Activated gamma-delta T cell treated with Interleukin-2 at 50 U/mL for 16 hours (primary cell): Measurements from ENCODE around the gene MEDAG.

Experiments used
- DNase-seq: peaks from one replicate; pipeline ENCODE4 v3.0.0-alpha.2; 2020

Gene MEDAG

DNA sequence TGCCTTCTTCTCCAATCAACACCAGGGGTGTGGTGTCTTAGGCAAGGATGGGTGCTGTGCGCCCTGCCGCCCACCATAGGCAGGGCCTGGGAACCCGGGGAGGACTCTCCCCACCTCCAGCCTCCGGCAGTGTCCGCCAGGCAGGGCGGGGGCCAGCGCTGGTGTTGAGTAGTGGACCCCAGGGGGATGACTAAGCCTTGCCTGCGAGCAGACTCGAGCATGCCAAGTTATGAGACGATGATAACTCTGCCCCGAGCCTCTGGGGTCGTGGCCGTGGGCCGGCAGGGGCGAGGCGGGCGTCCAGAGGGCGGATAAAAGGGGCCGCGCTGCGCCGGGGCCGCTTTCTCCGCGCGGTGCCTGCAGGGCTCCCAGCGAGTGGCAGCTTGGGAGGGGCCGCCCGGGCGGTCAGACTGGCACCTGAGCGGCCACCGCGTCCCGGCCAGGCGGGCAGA, at the start of gene MEDAG:
Gene MEDAG (plus strand): TSS at position 340 of the 452 bp plus-strand sequence. CDS start 245 bp downstream, outside the sequence.
- no peak for DNase-seq

DNA sequence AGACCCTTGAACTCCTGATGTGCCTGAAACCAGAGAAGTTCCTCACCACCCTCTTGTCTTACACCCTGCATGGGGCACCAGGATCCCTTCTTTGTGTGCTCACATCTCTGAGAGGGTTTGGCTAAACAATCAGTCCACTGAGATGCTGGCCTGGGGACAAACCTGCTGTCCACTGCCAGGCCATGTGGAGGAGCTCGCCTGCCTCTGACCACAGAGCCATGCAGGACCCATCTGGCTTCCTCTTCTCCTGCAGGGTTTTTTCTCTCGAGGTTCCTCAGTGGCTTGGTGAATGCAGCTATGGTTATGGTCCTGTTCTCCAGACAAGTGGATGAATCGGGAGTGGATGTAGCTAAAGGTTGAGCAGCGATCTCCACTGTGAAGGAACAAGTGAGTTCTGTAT, 49.1 kb upstream of the MEDAG start:
- DNase-seq: no peak

DNA sequence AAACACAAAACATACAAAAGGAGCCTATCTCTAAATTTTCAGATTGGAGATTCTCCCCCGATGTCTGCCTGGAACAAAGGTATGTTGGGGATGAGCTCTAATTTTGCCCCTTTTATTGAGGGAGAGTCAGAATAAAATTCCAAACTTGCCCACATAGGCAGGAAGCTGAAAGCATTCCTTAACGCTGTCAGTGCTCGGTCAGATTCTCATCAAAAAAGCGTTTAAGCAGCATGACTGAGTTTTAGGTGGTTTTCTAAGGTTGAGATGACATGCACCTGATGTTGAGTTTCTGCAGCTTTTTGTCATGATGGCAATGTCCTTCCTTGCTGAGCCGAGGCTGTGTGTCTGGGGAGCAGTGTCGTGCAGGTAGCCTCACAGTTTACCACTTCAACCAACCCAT, 48.4 kb upstream of the MEDAG start:
- no peak for DNase-seq

DNA sequence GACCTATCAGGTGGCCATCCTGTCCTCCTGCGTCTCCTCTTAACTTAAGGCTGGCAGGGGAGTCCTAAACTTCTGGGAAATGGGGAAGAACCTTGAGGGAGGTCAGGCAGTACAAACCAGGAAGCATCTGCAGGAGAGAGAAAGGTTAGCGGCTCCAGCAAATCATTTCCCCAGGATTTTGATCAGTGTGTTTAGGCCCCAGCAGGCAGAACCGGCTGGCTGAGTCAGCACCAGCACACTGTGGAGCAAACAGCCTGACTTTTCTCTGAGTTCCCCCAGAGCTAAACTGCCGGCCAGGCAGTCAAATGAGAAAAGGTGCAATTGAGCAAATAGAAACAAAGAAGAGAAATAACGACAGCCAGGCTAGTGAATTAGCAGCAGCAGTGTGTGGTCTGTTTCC, 46.7 kb upstream of the MEDAG start:
- DNase-seq: no peak

DNA sequence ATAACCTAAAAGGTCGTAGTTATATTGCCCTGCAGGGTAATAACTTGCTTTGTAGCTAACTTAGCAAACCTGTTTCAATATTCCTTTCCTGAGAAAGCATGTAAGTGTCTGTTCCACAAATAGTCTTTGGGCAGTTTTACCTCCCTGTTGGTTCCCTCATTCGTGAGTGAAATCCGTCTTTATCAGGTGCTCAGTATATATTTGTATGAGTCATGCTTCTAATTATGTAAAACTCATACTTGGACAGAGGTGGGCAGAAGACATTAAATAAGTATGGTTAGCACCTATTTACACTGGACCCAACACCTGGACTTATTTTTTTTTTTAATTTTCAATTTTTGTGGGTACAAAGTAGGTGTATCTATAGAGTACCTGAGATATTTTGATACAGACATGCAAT, 44.9 kb upstream of the MEDAG start:
- DNase-seq: no peak

DNA sequence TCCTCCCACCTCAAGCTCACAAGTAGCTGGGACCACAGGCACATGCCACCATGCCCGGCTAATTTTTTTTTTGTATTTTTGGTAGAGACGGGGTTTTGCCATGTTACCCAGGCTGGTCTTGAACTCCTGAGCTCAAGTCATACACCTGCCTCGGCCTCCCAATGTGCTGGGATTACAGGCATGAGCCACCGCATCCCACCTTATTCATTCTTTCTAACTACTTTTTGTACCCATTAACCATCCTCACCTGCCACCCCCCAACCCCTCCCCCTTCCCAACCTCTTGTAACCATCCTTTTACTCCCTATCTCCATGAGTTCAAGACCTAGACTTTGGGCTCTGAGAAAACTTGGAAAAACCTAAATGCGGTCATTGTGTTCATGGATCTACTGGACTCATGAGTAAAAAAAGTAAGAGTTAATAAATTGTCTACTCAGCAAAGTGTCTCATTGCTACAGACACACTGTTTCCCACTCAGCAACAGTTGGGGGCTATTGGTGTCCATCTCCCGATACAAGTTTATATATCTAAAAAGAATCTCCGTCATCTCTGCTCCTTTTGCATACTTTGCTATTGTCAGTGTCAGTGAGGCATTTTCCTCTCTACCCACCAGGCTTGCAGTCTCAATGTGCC, 44.1 kb upstream of the MEDAG start:
- no peak for DNase-seq

DNA sequence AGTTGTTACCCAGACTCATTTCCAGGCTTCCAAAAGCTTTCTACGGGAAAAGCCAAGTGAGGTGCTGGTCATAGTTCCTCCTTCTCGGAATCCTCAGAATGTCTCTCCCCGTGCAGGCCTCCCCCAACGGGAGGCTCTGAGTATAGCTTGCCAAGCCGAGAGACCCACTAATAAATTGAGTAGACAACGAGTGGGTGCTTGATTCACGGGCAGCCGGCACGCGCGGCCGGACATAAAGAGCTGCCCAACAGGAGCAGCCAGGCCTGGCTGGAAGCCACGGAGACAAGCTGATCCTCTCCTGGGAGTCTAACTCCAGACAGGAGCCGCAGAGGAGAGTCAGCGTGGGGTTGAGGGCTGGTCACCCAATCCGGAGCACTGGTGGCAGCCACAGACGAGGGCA, 43.4 kb upstream of the MEDAG start:
- no peak for DNase-seq

DNA sequence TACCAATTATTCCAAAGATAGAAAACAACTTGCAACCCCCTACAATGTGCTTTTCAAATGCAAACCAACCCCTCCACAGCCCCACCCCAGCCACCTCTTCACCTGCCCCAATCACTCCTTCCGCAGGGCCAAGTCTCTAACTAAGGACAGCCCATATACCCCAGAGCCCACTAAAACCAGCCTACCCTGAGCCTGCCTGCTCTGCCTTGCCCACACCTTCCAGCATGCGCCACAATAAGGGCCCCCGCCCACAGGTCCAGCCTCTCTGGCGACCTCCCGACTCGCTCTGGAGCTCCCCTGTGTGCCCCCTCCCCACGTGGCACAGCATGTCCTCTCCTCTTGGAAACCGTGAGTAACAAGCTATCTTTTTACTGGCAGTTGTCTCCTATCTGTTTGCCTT, 42.8 kb upstream of the MEDAG start:
- no peak for DNase-seq

DNA sequence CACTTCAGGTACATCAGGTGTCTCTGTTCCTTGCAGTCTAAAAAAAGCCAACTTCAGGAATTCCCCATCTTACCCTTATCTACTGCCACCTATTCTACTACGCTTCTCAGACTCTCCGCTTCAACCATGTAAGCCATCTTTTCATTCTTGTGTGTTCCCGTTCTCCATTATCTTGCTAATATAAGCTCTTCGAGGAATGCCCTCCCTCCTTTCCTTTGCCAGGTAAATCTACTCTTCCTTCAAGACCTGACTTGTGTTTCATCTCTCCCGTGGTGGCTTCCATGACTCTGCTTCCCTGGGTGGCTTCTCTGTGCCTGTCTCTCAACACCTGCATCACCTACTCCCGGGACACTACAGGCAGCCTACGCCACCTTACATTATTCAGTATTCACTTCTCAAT, 42.3 kb upstream of the MEDAG start:
- no peak for DNase-seq

DNA sequence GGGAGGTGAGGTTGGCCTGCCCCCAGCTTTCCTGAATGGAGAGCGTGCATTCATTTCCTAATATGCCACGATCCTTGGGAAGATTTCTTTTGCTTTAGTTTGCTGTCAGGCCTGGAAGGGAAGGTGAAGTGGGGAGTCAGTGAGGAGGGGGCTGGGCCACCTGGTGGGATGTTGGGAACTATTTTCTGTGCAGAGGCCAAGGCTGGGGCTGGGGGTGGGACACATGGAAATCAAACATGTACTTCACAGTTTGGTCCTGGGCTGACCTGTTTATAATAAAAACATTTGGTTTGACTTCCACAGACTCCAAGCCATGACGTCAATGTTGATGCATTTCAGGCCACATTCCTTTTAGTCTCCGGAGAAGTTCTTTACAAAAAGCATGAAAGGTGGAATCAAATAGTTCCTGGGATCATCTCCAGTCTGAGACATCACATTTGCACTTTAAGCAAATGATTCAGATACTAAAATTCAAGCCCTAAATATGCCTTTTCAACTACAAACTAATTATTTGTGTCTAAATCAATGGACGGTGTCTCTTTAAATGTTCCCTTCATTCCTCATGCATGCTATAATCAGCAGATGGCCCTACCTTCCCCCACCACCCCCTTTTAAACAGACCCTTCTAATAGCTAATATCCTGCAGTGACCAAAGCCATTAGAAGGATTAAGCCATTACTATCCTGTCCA, 41.5 kb upstream of the MEDAG start:
- no peak for DNase-seq

DNA sequence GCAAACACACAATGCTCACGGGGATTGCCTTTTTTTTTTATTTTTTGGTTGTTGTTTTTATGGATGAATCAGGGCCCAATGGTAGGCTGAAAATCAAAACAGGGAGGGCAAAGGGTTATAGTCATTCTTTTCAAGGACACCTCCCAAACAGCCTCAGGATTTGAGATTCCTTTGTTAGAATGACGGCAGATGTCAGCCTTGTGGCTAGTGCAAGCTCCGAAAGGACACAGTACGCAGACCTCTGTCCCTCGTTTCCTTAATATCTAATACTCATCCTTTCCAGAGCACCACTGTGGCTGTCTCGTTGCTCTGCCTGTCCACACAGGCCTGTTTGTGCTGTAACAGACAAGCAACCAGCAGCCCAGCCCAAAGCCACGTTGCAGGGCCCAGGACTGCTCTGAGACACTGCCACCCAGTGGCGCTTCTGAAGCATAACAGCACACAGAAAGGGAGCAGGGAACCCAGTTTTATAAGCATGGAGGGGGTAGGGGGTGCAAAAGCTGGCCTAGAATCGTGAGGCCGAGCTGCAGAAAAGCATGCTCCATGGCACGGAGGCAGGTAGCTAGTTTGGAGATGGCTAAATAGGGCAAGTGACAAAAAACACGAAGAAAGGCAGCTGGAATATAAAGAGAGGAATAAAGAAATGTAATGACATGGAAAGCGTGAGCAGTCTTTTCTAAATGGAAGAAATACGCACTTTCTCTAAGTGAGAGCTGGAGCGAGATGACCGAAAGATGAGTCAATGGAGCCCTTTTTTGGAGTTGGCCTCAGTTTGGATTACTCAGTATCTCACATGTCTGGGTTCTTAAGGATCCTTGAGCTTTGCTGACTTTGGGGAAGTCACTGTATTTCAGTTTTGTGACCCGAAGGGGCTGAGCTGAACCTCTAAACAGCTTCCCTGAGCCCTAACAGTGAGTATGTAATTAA, 40.7 kb upstream of the MEDAG start:
- DNase-seq: peak; percentile 44

DNA sequence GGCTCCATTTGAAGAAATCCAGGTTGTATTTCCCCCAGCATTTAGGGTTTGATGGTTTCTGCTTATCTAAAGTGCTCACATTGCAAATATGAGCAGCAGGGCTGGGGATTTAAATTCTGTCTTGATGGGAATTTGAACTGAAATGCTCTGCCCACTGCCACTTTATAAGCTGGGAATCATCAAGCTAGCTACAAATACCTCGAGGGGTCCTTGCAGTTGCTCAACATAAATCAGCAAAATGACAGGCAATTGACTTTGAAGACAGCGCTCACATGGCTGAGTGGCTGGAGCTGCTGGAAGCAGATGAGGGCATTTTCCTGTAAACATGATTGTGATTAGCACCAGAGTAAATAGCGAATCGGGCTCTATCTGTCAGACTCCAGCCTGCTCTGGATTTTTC, 39.4 kb upstream of the MEDAG start:
- DNase-seq: no peak

DNA sequence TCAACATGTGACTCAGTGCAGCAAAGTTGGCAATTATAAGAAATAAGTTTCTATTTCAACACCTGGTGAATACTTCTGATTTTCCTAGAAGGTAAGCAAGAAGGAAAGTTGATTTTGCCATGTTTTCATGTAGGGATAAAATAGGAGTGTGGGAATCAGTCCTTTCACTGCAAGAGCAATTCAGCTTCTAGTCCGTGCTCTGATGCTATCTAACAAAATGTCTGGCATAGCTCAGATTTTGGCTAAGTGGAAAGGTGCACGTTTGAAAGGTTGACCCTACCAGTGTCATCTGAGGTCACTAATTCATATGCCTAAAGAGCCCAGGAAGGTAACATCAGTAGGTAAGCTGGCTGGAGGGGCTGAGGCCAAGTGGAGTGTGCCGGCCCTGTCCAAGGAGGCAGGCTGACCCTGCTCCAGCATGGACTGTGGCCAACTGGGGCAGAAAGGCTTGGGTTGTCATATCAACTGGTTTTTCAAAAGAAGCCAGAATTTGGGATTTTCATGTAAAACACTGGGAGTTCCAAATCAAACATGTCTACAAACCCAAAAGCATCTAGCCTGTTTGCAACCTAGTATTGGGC, 38.9 kb upstream of the MEDAG start:
- no peak for DNase-seq

DNA sequence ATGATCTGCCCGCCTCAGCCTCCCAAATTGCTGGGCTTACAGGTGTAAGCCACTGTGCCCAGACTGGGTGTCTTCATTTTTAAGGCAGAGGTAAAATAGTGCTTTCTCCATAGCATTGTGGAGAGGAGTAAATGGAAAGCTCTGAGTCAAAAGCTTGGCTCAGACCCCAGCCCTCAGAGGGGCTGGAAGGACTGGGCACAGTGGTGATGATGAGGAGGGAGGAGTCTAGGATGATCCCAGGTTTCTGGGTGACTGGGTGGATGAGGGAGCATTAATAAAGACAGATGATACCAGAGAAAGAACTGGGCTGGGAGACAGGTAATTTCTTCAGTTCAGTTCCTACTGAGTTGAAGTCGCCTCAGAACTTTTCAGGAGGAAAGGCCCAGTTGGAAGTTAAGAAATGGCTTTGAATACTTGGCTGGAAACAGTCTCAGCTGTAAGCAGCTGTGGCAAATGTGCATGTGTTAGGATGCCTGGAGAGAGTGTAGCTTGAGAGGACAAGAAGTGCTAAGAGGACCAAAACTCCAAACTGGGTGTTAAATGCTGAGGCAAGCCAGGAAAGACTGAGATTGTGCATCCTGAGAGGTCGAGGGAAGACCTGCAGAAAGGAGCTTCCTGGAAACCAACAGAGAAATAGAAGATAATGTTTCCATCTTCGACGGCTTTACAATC, 37.1 kb upstream of the MEDAG start:
- no peak for DNase-seq

DNA sequence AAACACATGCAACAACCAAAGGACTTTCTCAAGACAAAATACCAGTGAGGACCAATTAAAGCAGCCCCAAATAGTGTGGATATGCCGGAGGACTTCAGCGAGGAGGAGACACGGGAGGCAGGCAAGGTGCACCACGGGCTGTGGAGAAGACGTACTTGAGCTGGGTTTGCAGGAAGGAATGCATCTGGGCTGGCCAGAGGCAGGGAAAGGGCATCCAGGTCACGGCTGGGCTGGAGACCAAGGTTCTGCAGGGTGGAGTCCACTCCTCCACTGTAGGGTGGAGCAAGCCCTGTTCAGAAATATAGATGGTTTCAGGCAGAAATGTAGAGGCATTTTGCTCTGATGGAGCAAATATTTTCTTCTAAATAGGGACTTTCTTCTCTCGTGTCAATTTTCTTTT, 36.6 kb upstream of the MEDAG start:
- DNase-seq: no peak

DNA sequence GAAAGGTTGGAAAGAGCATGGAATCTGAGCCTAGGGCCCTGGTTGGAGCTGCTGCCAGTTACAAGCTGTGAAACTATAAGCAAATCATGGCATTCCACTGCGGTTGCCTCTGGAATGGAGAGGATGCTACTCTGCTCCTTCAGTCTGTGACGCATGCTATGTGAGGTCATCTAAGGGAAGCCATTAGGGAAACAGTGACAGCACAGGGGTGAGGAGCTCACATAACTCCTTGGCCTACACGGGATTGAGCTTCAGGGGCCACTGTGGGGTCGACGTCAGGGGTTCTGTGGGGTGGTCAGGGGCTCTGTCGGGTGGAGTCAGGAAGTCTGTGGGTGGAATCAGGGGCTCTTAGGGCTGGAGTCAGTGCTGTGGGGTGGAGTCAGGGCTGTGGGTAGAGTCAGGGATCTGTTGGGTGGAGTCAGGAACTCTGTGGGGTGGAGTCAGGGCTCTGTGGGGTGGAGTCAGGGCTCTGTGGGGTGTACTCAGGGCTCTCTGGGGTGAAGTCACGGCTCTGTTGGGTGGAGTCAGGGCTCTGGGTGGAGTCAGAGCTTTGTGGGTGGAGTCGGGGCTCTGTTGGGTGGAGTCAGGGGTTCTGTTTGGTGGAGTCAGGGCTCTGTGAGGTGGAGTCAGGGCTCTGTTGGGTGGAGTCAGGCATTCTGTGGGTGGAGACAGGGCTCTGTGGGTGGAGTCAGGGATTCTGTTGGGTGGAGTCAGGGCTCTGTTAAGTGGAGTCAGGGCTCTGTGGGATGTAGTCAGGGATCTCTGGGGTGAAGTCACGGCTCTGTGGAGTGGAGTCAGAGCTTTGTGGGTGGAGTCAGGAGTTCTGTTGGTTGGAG, 35.8 kb upstream of the MEDAG start:
- no peak for DNase-seq

DNA sequence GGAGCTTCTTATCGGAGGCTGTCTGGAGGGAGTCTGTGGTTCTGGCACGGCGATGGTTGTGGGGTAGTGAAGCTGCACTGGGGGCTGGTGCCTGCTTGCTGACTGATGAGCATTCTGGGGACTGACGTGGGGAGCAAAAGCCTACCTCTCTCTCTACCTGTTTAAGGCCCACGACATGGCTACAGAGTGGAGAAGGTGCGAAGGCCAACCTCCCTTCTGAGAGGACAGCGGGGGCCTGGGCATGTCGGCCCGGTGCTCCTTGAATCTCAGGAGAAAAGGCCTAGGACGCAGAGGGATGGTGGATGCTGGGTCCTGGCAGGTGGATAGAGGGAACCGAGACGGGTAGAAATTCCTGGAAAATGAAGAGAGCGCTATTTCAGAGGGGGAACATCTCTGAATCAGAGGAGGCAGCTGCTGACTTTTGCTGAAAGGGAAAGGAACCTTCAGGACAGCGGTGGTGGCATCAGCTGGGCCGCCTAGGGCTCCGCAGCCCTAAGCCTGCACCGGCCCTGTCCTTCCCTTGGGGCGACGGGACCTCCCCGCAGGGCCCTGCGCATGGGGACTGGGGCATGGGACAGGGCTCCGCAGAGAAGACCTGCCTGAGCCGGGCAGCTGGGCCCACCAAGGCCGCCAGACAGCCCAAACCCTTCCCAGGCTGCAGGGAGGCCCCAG, 35.0 kb upstream of the MEDAG start:
- no peak for DNase-seq

DNA sequence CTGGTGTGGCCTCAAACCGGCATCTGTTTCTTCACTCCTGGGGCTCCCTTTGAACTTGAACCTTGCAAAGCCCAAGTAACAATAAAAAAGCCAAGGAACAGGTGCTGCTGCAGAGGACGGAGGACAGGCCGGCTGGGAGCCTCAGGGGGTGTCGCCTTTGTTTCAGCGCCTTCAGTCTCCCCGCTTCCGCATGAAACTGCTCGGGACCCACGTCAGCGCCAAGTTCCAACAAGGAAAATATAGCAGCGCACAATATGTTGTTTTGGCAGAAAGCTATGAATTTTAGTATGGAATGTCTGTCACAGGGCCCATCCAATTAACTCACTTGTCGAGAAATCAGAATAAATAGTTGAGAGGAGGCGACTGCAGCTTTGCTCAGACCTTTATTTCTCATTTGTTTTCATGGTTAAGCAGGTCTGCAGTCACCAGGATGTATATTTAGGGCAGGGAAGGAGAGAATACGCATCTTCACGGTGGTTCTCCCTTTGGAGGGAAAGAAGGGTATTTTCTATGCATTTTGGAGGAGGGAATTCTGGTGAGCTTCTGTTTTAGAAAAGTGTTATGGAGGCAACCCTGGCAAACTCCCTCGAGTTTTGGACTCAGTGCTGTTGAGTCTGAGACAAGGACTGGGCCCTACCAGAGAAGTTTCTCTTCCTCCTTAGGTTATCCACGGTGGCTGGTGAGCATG, 34.3 kb upstream of the MEDAG start:
- DNase-seq: no peak

DNA sequence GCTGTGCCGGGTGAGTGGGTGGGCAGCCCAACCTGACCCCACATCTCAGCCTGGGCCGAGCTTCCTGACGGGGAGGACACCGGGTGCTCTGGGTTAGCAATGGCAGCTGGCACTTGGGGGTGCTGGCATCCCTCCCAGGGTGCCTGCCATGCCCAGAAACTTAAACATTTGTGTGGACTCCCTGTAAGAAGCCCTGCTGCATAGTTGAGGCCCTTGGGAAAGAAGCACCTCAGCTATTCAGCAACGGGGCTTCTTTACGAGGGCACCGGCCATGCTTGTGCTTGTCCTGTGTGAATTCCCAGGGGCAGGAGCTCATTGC, 33.8 kb upstream of the MEDAG start:
- no peak for DNase-seq

DNA sequence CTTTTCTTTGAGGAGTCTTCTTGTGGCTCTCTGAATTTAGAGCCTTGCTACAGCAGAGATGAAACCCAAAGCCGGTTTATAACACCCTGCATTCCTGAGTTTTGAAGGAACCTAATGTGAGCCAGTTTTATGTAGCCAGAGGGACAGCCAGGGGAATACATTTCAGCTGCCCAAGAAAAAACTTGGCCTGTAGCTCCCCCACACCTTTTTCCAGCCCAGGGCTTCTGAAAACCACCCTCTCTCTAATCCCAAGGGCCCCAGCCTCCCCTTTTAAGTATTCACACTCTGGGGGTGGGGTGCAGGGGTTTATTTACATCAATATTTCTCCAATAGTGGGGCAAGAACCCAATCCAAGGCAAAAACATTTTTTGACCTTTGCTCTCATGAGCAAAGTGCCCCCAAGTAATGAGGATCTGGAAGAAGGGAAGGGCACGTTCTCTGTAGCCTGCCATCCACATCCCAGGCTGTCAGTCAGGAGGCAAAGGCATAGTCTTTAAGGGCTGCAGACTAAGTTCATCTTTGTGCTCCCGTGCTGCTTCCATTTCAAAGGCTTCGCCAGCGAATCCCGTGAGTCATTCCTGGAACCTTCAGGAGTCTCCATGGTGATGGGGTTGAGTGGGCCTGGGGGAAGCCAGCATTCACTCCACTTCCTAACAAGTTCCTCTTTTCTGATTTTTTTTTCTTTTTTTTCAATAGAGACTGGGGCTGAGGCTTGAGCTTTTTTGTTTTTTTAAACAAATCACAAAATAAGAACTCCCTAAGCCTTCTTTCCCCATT, 33.2 kb upstream of the MEDAG start:
- DNase-seq: no peak
